ENCODE measurements around the gene CES3. TPM values are rescaled to one million over a fixed set of nuclear protein-coding genes. Genes with fewer than 3 reads are reported as not detected.

Gene CES3, protein sequence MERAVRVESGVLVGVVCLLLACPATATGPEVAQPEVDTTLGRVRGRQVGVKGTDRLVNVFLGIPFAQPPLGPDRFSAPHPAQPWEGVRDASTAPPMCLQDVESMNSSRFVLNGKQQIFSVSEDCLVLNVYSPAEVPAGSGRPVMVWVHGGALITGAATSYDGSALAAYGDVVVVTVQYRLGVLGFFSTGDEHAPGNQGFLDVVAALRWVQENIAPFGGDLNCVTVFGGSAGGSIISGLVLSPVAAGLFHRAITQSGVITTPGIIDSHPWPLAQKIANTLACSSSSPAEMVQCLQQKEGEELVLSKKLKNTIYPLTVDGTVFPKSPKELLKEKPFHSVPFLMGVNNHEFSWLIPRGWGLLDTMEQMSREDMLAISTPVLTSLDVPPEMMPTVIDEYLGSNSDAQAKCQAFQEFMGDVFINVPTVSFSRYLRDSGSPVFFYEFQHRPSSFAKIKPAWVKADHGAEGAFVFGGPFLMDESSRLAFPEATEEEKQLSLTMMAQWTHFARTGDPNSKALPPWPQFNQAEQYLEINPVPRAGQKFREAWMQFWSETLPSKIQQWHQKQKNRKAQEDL
- total RNA-seq: 1 to 10 TPM in 1 of 2 donors, under 1 TPM in 1; under 0.01 to 1.0 TPM

DNA sequence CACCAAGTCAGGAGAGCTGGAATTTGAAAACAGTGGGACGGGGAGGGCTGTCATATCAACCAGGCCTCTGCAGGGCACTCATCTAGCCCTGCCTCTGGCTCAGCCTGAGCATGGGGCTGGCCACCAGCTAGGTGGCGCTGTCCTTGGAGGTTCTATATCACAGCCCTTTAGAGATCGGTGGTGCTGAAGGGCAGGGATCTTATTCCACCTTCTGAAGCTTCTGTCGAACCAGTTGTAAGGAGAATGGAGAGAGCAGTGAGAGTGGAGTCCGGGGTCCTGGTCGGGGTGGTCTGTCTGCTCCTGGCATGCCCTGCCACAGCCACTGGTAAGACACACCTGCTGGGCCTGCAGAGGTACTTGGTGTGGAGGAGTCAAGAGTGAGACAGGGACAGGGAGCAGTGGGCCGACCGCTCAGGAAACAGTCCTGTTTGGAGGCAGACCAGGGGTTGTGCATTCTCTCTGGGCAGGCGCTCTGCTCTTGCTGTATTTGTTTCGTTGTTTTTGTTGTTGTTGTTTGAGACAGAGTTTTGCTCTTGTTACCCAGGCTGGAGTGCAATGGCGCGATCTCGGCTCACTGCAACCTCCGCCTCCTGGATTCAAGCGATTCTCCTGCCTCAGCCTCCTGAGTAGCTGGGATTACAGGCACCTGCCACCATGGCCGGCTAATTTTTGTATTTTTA is at the start of gene CES3:
TSS of gene CES3 (plus strand) at position 202 of the 680 bp plus-strand sequence. CDS start at position 244, 42 bp downstream.

DNA sequence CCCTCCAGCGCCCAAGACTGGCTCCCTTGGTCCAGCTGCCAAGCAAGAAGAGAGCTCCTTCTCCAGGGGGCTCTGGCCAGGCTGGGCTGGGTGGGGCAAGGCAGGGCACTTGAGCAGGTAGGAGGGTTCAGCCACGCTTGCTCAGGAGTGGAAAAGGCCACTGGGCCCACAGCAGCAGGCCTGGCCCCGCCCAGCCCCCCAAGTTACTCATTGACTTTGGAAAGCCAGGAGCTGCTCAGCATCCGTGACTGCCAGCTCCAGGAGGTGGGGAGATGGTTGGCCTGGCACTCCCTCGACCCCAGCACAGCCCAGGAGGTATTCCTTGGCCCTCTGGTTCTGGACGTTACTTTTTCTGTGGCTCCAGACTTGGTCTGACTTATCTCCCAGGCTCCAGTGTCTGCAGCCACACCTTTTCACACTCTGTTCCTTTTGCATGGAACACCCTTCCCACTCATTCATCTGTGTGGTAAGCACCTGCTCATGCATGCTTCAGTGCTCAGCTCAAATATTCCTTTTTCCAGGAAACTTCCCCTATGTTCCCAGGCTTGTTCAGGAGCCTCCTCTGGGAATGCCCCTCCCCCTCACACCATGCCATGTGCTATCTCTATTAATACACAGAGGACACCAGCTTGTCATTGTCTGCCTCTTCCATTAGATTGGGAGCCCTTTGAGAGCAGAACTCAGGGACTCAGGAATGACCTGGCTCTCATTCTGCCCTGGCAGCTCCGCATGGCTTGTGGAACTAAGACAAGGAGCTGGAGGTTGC is 42.1 kb upstream of the CES3 start, which contains the start of gene CDH16:
TSS of gene CDH16 (minus strand) at position 83 of the 766 bp plus-strand sequence. CDS start 820 bp downstream, outside the sequence.

DNA sequence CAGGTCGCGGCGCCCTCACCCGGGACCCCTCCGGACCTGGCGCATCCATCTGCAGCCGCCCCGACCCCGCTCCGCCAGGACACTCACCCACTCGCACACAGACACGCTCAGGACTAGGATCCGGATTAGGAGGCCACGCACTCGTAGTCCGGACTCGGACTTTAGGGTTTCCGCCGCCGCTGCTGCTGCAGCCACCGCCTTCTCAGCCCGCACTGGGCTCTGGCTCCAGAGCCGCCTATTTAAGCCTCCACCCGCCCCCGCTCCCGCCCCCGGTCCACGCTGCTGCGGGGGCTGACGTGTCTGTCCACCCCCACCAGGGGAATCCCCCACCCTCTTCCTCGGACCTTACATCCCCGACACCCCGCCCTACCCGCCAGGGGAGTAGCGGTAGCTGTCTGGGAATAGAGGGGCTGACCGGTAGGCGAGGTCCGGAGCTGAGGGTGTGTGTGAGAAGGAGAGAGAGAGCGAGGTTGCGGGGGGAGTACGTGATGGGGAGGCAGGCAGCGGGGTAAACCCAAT is 35.7 kb upstream of the CES3 start, which contains the start of gene RRAD:
TSS of gene RRAD (minus strand) at position 214 of the 519 bp plus-strand sequence. CDS start 356 bp downstream, outside the sequence.

DNA sequence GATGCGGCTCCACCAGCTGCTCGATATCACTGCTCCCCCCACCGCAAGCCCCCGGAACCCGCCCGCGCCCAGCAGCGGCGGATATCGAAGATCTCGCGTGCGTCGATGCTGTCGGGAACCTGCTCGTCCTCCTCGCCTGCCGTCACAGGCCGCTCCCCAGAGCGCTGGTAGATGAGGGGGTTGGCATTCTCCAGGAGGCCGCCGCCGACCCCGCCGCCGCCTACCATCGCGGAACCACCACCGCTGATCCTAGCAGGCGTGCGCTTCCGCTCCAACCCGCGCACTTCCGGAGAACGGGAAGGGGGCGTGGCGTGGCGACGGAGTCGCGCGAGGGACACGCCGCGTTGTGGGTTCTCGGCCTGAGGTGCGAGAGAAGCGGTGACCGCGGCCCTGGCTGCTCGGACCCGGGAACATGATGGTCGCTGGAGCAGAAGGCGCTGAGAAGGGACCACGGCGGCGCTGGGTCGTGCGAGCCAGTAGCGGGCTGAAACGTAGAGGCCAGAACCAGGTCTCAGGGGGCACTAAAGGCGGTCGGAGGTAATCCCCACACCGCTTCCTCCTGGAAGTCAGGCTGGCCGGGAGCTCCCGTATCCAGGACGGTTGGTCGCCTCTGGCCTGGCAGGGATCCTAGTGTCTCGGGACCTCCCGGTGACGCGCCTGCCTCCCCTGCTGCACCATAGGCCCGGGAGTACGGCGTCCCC is 26.8 kb upstream of the CES3 start, which contains the start of gene CIAO2B:
TSS of gene CIAO2B (minus strand) at position 265 of the 701 bp plus-strand sequence. CDS start at position 227, 38 bp downstream.

DNA sequence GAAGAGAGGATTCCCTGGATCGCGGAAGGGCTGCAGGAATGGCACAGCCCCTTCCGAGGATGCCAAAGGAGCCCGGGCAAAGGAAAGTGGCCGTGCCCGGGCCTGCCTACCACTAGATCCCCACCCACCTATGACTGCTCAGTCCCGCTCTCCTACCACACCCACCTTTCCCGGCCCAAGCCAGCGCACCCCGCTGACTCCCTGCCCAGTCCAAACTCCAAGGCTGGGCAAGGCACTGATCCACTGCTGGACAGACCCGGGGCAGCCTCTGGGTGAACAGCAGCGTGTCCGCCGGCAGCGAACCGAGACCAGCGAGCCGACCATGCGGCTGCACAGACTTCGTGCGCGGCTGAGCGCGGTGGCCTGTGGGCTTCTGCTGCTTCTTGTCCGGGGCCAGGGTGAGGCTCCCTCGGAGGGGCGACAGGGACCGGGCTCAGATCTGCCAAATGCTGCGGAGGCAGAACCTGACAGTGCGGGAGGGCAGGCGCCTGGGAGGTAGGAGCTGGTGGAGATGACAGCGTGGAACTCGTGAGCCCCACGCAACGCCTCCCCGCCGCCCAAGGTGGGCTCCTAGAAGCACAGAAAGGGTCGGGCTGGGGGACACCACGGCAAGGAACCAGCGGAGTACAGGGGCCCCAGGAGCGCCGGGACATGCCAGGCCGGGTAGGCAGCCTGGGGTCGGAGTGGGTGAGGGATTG is 25.6 kb upstream of the CES3 start, which contains the start of gene CES2:
TSS of gene CES2 (plus strand) at position 203 of the 698 bp plus-strand sequence. CDS start at position 323, 120 bp downstream.

DNA sequence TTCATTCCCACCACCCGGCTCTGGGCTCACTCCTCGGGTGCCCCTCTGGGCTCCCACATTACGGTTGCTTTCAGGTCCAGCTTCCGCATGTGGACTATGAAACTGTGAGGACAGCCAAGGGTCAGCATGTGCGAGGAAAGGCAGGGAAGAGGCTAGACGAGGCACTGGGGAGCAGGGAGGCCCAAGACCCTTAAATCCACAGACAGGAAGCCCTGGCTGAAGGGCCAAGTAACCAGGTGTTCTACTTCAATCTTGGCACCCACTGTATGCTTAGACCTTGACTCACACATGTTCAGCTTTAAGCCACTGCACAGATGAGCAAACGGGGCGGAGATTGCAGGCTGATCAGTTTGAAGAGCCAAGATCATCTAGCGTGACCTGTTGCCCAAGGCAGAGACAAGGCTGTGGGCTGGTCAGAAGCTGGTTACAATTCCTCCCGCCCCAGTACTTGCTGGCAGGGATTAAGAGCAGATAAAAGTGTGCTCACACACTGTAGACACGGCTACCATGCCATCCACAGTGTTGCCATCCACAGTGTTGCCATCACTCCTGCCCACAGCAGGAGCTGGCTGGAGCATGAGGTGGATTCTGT is 27.2 kb downstream of the CES3 start, which contains the start of gene CES4A:
TSS of gene CES4A (plus strand) at position 393 of the 592 bp plus-strand sequence. CDS start at position 577, 184 bp downstream.

Small RNA genes lying within 50 kb of the gene (small RNA-seq; reads per million reads assigned to genes)
- 0 reads per million in 2 donors for gene RN7SL543P

Other genes starting within 250 kb of the CES3 start
- gene DYNC1LI2, start 209.7 kb upstream of the CES3 start, total RNA-seq: 100 to 1,000 TPM; 112 to 203 TPM
- under 1 TPM; under 0.01 TPM for gene TERB1, start 159.7 kb upstream of the CES3 start, total RNA-seq
- gene NAE1, start 130.3 kb upstream of the CES3 start, total RNA-seq: 100 to 1,000 TPM in 1 of 2 donors, 10 to 100 TPM in 1; 69.5 to 104 TPM
- not detected for gene CA7, start 116.9 kb upstream of the CES3 start, total RNA-seq
- 10 to 100 TPM in 1 of 2 donors, 1 to 10 TPM in 1; 8.9 to 15.7 TPM for gene PDP2, start 80.8 kb upstream of the CES3 start, total RNA-seq
- not detected for gene CDH16, start 42.4 kb upstream of the CES3 start, total RNA-seq
- gene RRAD, start 35.7 kb upstream of the CES3 start, total RNA-seq: under 1 TPM in 1 of 2 donors, not detected in 1; 0.33 TPM
- gene CIAO2B, start 26.9 kb upstream of the CES3 start, total RNA-seq: 100 to 1,000 TPM; 123 to 191 TPM
- 10 to 100 TPM; 23.0 to 25.1 TPM for gene CES2, start 25.8 kb upstream of the CES3 start, total RNA-seq
- 1 to 10 TPM in 1 of 2 donors, under 1 TPM in 1; 0.69 to 1.3 TPM for gene CES4A, start 27.3 kb downstream of the CES3 start, total RNA-seq
- gene CBFB, start 67.9 kb downstream of the CES3 start, total RNA-seq: 100 to 1,000 TPM in 1 of 2 donors, 10 to 100 TPM in 1; 81.2 to 118 TPM
- gene PHAF1, start 148.7 kb downstream of the CES3 start, total RNA-seq: 10 to 100 TPM; 16.5 to 17.3 TPM
- 10 to 100 TPM; 11.3 to 14.8 TPM for gene B3GNT9, start 189.7 kb downstream of the CES3 start, total RNA-seq
- gene TRADD, start 198.6 kb downstream of the CES3 start, total RNA-seq: 10 to 100 TPM; 23.1 to 24.0 TPM
- gene FBXL8, start 198.7 kb downstream of the CES3 start, total RNA-seq: 10 to 100 TPM; 11.3 to 13.8 TPM
- gene HSF4, start 203.5 kb downstream of the CES3 start, total RNA-seq: 10 to 100 TPM; 27.6 to 66.4 TPM
- 10 to 100 TPM; 11.7 to 13.3 TPM for gene NOL3, start 209.3 kb downstream of the CES3 start, total RNA-seq
- 10 to 100 TPM; 16.0 to 16.2 TPM for gene MATCAP1, start 222.7 kb downstream of the CES3 start, total RNA-seq
- gene EXOC3L1, start 228.9 kb downstream of the CES3 start, total RNA-seq: not detected
- 10 to 100 TPM; 54.0 to 81.6 TPM for gene E2F4, start 230.9 kb downstream of the CES3 start, total RNA-seq
- gene ELMO3, start 237.9 kb downstream of the CES3 start, total RNA-seq: under 1 TPM; under 0.01 to 0.33 TPM

Measured in melanocyte of skin (primary cell).